ENCODE data around the gene TSR3.

TSR3 gene

DNA sequence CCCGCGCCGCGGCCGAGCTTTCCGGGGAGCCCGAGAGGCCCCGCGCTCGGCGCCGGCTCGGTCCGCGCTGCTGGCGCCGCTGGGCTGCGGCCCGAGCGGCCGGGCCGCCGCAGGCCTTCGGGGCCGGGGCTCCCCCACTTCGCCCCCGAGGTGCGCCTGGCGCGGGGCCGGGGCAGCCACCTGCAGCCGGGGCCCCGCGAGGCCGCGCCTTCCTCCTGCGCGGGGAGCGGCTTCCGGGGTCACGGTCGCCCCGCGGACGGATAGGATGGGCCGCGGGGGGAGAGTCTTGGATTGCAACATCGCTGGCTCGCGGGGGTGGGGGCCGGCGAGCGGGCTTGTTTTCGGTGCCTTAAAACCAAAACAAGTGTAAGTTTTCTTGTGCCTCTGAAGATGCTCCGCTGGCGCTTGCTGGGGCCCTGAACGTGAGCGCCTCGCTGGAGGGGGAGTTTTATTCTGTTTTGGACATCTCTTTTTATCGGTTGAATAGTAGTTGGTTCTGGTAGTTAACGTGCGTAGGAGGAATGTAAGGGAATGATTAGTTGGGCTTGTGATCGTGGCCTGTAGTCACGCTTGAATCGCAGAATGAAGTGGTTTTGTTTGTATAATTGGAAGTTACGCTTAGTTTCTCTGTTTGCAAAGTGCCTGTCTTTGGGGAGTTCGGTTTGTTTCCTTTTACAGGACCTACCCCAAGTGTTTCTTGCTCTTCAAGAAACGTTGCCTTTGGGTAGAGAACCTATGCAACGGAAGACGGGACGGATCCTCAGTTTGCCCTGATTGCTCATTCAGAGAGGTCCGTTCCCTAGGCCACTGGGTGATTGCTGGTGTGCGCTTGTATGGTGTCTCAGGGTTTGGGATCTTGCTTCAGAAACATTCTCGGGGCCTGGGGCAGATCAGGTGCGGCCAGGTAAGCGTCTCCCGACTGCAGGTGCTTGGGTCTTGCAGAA, 41.5 kb downstream of the TSR3 start:
- DNase-seq (ENCODE audit: low read depth, low spot score) = no peak

GRCh38 chr16:1308977-1309885, 42.4 kb downstream of the TSR3 start, which contains the start of gene UBE2I:
Gene UBE2I (plus strand): TSS chr16:1309636. CDS start chr16:1314031, 4,395 bp downstream.
- DNase-seq (ENCODE audit: low read depth, low spot score) = peak; percentile 98

- no peak for DNase-seq (ENCODE audit: low read depth, low spot score)
Observed at GRCh38 chr16:1308036-1308976, 43.4 kb downstream of the TSR3 start.

DNA sequence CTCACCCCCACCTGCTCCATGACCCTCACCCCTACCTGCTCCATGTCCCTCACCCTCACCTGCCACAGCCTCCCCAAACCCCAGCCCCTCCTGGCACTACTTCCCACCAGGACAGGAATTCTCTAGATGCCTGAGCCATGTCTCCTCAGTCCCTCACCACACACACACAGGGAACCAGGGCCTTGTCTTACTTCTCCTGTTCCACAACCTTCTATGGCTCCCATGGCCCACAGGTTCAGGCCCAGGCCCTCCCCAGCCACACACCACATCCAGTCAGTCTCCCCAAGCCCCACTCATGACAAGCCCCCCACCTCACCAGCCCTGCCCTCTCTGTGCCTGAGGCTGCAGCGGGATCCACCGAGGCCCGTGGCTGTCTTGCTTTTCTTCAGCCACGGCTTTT, 45.3 kb downstream of the TSR3 start:
- DNase-seq (ENCODE audit: low read depth, low spot score) = no peak

- no peak for DNase-seq (ENCODE audit: low read depth, low spot score)
Observed at GRCh38 chr16:1305823-1306222, 45.9 kb downstream of the TSR3 start.

DNA sequence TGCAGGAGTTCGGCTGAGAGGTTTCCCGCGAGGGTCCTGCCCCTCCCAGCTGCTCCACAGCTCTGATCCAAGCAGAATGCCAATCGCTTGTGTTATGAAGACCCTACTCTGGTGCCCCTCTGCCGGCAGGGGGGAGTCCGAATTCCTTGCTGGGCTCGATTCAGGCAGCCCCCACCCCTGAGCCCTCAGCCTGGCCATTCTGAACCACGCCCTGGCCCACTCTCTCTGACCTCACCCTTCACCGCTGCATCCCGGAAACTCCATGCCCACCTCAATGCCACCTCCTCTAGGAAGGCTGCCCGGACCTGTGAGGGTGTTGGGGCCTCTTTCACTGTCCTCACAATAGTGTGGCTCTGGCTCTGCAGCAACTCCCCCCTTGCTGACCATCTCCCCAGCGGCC, 50.1 kb downstream of the TSR3 start:
- DNase-seq (ENCODE audit: low read depth, low spot score) = no peak

GRCh38 chr16:1300664-1301476, 50.8 kb downstream of the TSR3 start:
- DNase-seq (ENCODE audit: low read depth, low spot score) = no peak

- DNase-seq (ENCODE audit: low read depth, low spot score) = no peak
Observed at GRCh38 chr16:1299868-1300203, 51.8 kb downstream of the TSR3 start.

Measured in smooth muscle cell of the brain vasculature (primary cell).